ENCODE measurements around the gene ERBB4. TPM values are rescaled to one million over a fixed set of nuclear protein-coding genes. Genes with fewer than 3 reads are reported as not detected.

The ERBB4 gene
- total and polyA plus RNA-seq, 7 donors, result 0.07 to 7.5 (median 2.0) TPM

DNA sequence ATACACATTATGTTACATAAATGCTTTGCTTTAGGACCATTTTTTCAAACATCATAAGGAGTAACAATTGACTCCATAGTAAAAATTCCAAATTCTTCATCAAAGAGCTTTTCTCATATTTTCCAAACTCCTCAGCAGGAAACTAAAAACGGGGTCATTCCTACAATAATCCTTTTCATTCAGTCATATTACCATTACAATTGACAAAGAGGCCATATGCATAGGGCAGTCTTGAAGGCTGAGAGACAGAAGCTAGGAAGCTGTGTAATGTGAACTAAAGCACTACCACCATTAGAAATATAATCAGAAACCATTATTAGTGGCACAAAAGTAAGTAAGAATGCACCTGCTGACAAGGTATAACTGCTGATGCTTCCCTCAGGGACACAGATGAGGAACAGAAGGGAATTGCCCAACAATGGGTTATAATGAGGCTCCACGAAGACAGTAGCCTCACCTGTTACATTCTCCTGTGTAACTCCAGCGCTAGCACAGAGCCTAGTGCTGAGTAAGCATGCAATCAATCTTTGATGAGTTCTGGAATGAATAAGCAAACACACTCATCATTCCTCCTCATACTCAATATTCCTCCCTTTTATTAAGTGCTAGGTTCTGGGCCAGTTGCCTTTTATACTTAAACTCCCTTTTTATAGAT is 1039.9 kb downstream of the ERBB4 start:
- intact Hi-C loops (cut with DNase I), result no loop called here
- Histone ChIP-seq H3K4me1 (no peaks in the 10 kb centered on the region), H3K9me3 (no peaks in the 10 kb centered on the region), H3K27me3 (ENCODE audit: insufficient read depth in 3 of 3, low read length in 2 of 3) (no peaks in the 10 kb centered on the region), H3K36me3 (ENCODE audit: insufficient read depth in 1 of 2, low read depth in 1 of 2) (no peaks in the 10 kb centered on the region), H3K4me3 (no peak overlapping the region), H3K27ac (no peak overlapping the region)
- WGBS, 3 donors, result 41 to 50% (median 46%) methylated on average over 3 of the region's 3 CpGs
- no peak for ATAC-seq
- no peak for DNase-seq
- TF ChIP-seq, protein P1, sequence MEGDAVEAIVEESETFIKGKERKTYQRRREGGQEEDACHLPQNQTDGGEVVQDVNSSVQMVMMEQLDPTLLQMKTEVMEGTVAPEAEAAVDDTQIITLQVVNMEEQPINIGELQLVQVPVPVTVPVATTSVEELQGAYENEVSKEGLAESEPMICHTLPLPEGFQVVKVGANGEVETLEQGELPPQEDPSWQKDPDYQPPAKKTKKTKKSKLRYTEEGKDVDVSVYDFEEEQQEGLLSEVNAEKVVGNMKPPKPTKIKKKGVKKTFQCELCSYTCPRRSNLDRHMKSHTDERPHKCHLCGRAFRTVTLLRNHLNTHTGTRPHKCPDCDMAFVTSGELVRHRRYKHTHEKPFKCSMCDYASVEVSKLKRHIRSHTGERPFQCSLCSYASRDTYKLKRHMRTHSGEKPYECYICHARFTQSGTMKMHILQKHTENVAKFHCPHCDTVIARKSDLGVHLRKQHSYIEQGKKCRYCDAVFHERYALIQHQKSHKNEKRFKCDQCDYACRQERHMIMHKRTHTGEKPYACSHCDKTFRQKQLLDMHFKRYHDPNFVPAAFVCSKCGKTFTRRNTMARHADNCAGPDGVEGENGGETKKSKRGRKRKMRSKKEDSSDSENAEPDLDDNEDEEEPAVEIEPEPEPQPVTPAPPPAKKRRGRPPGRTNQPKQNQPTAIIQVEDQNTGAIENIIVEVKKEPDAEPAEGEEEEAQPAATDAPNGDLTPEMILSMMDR (IDR thresholded peaks at IDR 0.05), result no peak

DNA sequence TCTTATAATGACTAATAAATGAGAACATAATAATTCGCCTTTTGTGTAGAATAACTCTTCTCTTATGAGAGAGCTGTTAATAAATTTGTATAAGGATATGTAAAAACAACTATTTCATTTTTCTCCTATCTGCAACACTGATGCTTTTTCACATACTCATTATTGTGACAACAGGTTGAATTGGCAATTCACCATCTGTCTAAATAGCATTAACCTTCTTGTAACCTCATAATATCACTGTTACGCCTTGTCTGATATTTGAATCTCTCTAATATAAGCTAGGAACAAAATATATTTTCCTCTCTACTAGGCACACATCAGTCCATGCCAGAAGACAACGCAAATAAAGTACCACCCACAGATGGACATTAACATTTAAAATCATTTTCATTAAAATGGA is 1043.3 kb downstream of the ERBB4 start:
- intact Hi-C loops (cut with DNase I), result no loop called here
- no peak overlapping the region for H3K4me3 ChIP-seq
- TF ChIP-seq, protein P1 (IDR thresholded peaks at IDR 0.05), result no peak
- ATAC-seq, result no peak
- DNase-seq, result no peak
- 78 to 84% (median 81%) methylated on average over 3 of the region's 3 CpGs for WGBS, 3 donors
- H3K9me3 ChIP-seq, result no peaks in the 10 kb centered on the region
- no peaks in the 10 kb centered on the region for H3K27me3 ChIP-seq (ENCODE audit: insufficient read depth in 3 of 3, low read length in 2 of 3)
- no peaks in the 10 kb centered on the region for H3K36me3 ChIP-seq (ENCODE audit: insufficient read depth in 1 of 2, low read depth in 1 of 2)
- H3K4me1 ChIP-seq, result no peaks in the 10 kb centered on the region
- H3K27ac ChIP-seq, result no peak overlapping the region

GRCh38 chr2:211494536-211494935 is 1044.1 kb downstream of the ERBB4 start:
- Histone ChIP-seq H3K4me3 (no peak overlapping the region), H3K36me3 (ENCODE audit: insufficient read depth in 1 of 2, low read depth in 1 of 2) (no peaks in the 10 kb centered on the region), H3K9me3 (no peaks in the 10 kb centered on the region), H3K27me3 (ENCODE audit: insufficient read depth in 3 of 3, low read length in 2 of 3) (no peaks in the 10 kb centered on the region), H3K4me1 (no peaks in the 10 kb centered on the region), H3K27ac (no peak overlapping the region)
- intact Hi-C loops (cut with DNase I), result no loop called here
- WGBS, 3 donors, result 34 to 36% (median 36%) methylated on average over 3 of the region's 3 CpGs
- TF ChIP-seq, protein P1 (IDR thresholded peaks at IDR 0.05), result no peak
- no peak for ATAC-seq
- no peak for DNase-seq

DNA sequence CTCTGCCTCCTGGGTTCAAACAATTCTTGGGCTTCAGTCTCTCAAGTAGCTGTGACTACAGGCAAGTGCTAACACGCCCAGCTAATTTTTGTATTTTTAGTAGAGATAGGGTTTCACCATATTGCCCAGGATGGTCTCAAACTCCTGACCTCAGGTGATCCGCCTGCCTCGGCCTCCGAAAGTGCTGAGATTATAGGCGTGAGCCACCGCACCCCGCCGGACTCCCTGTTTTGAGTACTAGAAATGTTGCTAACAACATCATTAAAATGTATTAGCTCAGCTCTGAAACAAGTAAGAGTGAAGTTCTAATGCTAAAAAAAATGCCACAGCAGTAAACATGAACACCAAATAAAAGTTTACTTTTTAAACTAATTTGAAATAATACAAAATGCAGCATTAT is 1044.5 kb downstream of the ERBB4 start:
- no peak overlapping the region for H3K4me3 ChIP-seq
- TF ChIP-seq, protein P1 (IDR thresholded peaks at IDR 0.05), result no peak
- H3K27me3 ChIP-seq (ENCODE audit: insufficient read depth in 3 of 3, low read length in 2 of 3), result no peaks in the 10 kb centered on the region
- DNase-seq (no peak), ATAC-seq (no peak)
- no peaks in the 10 kb centered on the region for H3K36me3 ChIP-seq (ENCODE audit: insufficient read depth in 1 of 2, low read depth in 1 of 2)
- intact Hi-C loops (cut with DNase I), result no loop called here
- no peak overlapping the region for H3K27ac ChIP-seq
- H3K4me1 ChIP-seq, result no peaks in the 10 kb centered on the region
- H3K9me3 ChIP-seq, result no peaks in the 10 kb centered on the region
- 84 to 92% (median 88%) methylated on average over 8 of the region's 8 CpGs for WGBS, 3 donors

DNA sequence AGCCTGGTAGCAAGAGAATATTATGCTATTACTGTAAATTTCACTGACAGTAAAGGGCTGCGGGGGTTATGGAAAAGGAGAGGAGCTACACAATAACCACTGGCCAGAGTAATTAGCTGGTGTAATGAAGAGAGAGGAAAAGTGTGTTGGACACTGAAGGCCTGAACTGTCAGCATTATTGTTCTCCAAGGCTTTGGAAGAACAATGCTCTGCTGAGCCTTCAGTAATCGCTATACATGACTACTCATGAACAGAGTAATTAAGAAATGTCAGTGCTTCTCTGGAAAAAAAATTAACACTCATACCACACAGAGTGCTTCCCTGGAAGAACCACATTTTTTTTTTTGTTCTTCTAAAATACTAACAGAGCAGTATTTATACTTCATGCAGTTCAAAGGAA is 1050.9 kb downstream of the ERBB4 start:
- no peaks in the 10 kb centered on the region for H3K36me3 ChIP-seq (ENCODE audit: insufficient read depth in 1 of 2, low read depth in 1 of 2)
- DNase-seq (no peak), ATAC-seq (no peak)
- no peak overlapping the region for H3K27ac ChIP-seq
- H3K27me3 ChIP-seq (ENCODE audit: insufficient read depth in 3 of 3, low read length in 2 of 3), result no peaks in the 10 kb centered on the region
- TF ChIP-seq, protein P1 (IDR thresholded peaks at IDR 0.05), result no peak
- H3K9me3 ChIP-seq, result no peaks in the 10 kb centered on the region
- intact Hi-C loops (cut with DNase I), result no loop called here
- no peaks in the 10 kb centered on the region for H3K4me1 ChIP-seq
- no peak overlapping the region for H3K4me3 ChIP-seq
- WGBS, 3 donors, result 73 to 78% (median 78%) methylated on average over 2 of the region's 2 CpGs
